Nephron progenitor cell (in vitro differentiated cells): ENCODE results near the gene ARHGEF17.

Experiments
- DNase-seq: peaks from one replicate; pipeline ENCODE4 v3.0.0; 2021
- H3K27ac Mint-ChIP-seq: 2 replicates; pipeline ENCODE4 v1.8.0; 2021; ENCODE audit warnings: mild to moderate bottlenecking, moderate library complexity, mixed read lengths
- H3K27me3 Mint-ChIP-seq: 2 replicates; pipeline ENCODE4 v1.8.0; 2021; ENCODE audit warnings: mild to moderate bottlenecking, low read depth, mixed read lengths; ENCODE audit not compliant: poor library complexity
- H3K36me3 Mint-ChIP-seq: 2 replicates; pipeline ENCODE4 v1.8.0; 2021; ENCODE audit warnings: low read depth, mixed read lengths
- H3K4me1 Mint-ChIP-seq: 2 replicates; pipeline ENCODE4 v1.8.0; 2021; ENCODE audit warnings: mixed read lengths
- H3K4me3 Mint-ChIP-seq: 2 replicates; pipeline ENCODE4 v1.8.0; 2021; ENCODE audit warnings: mild to moderate bottlenecking, moderate library complexity, mixed read lengths
- H3K9me3 Mint-ChIP-seq: 2 replicates; pipeline ENCODE4 v1.8.0; 2021; ENCODE audit warnings: mild to moderate bottlenecking, moderate library complexity, mixed read lengths
- TF ChIP-seq, protein P1 (sequence below): fragments of 200-600 bp; sonication (generic); IDR thresholded peaks from 2 replicates; pipeline ENCODE4 v1.5.0; 2021; ENCODE audit warnings: antibody characterized with exemption

The ARHGEF17 gene

GRCh38 chr11:73312851-73313327 lies 4.8 kb downstream of the ARHGEF17 start:
- H3K9me3 Mint-ChIP-seq: no peaks in the 10 kb centered on the region
- DNase-seq: no peak
- peaks cover 3% of the 10 kb centered on the region for H3K27me3 Mint-ChIP-seq
- peak overlapping the region; percentile 97 for H3K27ac Mint-ChIP-seq
- H3K4me1 Mint-ChIP-seq: peaks cover 73% of the 10 kb centered on the region
- peaks cover 10% of the 10 kb centered on the region for H3K36me3 Mint-ChIP-seq
- peak overlapping the region; percentile 80 for H3K4me3 Mint-ChIP-seq
- TF ChIP-seq, protein P1, sequence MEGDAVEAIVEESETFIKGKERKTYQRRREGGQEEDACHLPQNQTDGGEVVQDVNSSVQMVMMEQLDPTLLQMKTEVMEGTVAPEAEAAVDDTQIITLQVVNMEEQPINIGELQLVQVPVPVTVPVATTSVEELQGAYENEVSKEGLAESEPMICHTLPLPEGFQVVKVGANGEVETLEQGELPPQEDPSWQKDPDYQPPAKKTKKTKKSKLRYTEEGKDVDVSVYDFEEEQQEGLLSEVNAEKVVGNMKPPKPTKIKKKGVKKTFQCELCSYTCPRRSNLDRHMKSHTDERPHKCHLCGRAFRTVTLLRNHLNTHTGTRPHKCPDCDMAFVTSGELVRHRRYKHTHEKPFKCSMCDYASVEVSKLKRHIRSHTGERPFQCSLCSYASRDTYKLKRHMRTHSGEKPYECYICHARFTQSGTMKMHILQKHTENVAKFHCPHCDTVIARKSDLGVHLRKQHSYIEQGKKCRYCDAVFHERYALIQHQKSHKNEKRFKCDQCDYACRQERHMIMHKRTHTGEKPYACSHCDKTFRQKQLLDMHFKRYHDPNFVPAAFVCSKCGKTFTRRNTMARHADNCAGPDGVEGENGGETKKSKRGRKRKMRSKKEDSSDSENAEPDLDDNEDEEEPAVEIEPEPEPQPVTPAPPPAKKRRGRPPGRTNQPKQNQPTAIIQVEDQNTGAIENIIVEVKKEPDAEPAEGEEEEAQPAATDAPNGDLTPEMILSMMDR: no peak

DNA sequence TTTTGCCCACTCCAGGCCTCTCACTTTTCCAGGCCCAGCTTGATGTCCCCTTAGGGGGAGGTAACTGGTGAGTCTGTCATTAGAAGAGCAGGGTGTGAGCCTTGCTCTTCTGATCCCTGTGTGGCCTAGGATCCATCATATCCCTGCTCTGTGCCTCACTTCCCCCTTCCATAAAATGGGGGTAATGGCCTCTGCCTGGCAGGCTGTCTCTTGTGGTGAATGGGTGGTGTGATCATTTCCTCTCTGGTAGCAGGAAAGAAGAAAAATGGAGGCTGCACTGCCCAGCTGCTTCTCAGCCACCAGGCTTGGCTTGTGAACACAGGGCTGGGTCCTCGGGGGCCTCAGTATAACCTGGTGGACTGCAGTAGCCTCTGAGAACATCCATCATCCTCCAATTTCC lies 5.6 kb downstream of the ARHGEF17 start:
- peaks cover 7% of the 10 kb centered on the region for H3K27me3 Mint-ChIP-seq
- H3K4me1 Mint-ChIP-seq: peaks cover 80% of the 10 kb centered on the region
- no peaks in the 10 kb centered on the region for H3K9me3 Mint-ChIP-seq
- H3K27ac Mint-ChIP-seq: peak overlapping the region; percentile 97
- peak overlapping the region; percentile 80 for H3K4me3 Mint-ChIP-seq
- peaks cover 17% of the 10 kb centered on the region for H3K36me3 Mint-ChIP-seq
- DNase-seq: no peak
- TF ChIP-seq, protein P1: no peak

DNA sequence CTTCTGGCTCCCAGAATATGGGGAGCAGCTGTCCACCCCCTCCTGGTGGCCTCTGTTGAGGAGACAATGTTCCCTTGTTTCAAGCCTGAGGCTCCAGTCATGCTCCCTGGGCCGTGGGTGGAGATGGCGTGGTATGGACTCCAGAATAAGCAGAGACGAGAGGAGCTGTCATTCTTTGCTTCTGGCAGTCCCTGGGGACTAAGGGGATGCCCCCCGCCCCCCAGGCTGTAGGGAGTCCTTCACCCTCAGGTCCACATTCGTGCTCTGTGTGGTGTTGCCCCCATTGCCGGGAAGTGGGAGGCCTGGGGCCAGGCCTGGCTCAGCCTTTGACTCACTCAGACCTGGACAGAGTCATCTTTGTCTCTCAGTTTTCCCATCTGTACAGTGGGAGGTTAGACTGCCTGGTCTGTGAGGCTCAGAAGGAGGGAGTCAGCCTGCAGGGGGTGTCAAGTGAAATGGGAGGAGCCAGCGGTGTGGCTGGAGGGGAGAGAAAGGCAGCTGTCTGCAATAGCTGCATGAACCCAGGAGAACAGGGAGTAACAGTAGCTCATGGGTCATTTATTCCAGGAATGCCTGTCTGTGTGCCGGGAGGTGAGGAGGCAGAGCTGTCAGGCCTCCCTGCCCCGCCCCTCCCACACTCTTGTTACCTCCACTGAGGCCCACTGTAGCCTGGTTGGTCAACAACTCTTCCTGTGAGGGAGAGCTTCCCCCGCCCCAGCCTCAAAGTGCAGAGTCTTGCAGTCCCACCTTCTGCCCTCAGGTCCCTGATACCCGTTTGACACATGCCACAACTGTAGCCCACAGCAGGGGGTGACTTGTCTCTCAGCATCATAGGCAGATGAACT lies 6.3 kb downstream of the ARHGEF17 start:
- TF ChIP-seq, protein P1: no peak
- peak overlapping the region; percentile 80 for H3K4me3 Mint-ChIP-seq
- H3K27ac Mint-ChIP-seq: peak overlapping the region; percentile 97
- peak; percentile 78 for DNase-seq
- no peaks in the 10 kb centered on the region for H3K9me3 Mint-ChIP-seq
- peaks cover 23% of the 10 kb centered on the region for H3K36me3 Mint-ChIP-seq
- H3K4me1 Mint-ChIP-seq: peaks cover 86% of the 10 kb centered on the region
- H3K27me3 Mint-ChIP-seq: peaks cover 7% of the 10 kb centered on the region

DNA sequence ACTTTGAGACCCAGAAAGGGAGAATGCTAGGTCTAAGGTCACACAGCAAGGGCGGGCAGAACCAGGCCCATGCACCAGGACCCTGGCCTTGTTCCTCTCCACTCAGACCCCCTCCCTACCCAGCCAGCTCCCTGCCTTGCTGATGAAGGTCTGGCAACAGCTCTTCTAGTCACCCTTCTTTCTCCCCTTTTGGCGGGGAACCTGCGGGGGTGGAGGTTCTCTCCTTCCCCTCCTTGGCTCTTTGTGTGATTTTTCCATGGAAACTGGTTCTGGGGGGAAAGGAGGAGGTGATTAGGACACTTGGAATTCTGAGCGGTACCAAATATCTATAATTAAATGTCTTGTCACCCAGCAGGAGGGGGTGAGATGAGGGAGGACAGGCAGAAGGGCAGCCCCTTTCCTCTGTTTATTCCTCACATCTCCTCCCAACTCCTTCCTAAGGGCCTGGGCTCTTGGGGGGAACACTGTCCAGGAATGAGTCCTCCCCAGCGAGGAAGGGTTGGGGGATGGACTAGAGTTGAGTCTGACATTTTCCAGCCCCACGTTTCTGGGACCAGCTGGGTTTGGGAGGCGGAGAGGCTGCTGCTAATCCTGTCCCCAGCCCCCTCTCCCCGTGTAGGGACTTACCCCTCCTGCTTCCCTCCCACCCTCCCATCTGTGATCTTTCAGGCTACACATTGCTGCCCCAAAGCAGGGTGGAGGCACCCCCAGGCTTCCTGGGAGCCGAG lies 7.4 kb downstream of the ARHGEF17 start:
- peaks cover 30% of the 10 kb centered on the region for H3K36me3 Mint-ChIP-seq
- H3K4me3 Mint-ChIP-seq: peak overlapping the region; percentile 80

DNA sequence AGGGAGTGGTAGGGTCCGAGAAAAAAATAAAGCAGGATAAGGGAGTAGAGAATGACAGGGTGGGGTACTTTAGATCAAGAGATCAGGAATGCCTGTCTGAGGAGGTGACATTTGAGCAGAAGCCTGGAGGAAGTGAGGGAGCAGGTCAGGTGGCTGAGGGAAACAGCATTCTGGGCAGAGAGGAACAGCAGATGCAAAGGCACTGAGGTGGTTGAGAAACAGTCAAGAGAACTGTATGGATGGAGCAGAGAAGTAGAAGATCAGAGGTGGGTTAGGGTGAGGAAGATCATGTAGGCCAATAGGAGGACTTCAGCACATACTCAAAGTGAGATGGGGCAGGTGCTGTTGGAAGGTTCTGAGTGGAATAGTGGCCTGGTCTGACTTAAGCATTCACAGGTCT lies 8.3 kb downstream of the ARHGEF17 start:
- Mint-ChIP-seq H3K27ac (peak overlapping the region; percentile 20), H3K4me1 (peaks cover 90% of the 10 kb centered on the region), H3K36me3 (peaks cover 30% of the 10 kb centered on the region), H3K4me3 (peak overlapping the region; percentile 39), H3K9me3 (no peaks in the 10 kb centered on the region), H3K27me3 (peaks cover 10% of the 10 kb centered on the region)
- TF ChIP-seq, protein P1: no peak
- DNase-seq: no peak

More for the DNA sequence above, 7.4 kb downstream of the ARHGEF17 start:
- TF ChIP-seq, protein P1: no peak
- Mint-ChIP-seq H3K4me1 (peaks cover 85% of the 10 kb centered on the region), H3K9me3 (no peaks in the 10 kb centered on the region), H3K27me3 (peaks cover 10% of the 10 kb centered on the region), H3K27ac (peak overlapping the region; percentile 97)
- DNase-seq: no peak
